NOMO-1 treated with dmso at 0.1 percent for 144 hours (cell line): ENCODE data around the gene MED13L.

Experiments used
- DNase-seq: peaks from one replicate; lab custom pipeline; 2025; ENCODE audit not compliant: unreplicated experiment; lab: John Stamatoyannopoulos, UW

Gene MED13L

DNA sequence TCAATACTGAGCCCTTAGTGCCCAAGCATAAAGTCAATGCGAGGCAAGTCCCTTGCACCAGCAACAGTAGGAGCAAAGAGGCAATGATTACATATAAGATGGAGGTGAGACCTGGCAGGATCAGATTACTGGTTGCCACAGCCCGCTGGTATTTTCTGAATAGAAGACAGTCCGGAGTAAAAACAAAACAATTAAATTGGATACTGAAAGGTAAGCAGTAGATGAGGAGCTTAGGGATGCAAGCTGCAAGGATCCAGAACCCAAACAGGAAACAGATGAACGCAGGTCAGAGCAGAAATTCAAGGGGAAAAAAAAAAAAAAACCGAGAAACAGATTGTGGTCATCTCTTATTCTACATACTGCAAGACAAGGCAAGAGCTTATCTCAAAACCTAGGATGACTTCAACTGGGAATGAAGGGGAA lies 119.6 kb downstream of the MED13L start:
- DNase-seq, result no peak

DNA sequence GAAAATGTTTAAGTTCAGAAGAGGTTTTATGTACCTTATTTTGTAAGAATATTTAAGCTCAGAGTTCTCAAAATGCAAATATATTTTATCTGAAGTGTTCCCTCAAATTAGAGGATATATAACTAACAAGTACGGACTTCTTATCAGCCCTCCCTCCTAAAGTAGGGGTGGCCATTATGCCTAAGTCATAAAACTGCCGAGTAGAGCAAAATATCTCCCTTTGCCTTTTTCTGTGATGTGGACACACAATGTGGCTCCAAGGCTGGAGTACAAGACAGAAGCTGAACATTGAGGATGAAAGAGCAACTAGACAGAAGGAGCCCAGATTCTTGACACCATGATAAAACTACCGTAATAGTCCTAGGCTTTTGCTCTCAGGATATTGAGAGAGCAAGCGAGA lies 120.9 kb downstream of the MED13L start:
- DNase-seq, result no peak

DNA sequence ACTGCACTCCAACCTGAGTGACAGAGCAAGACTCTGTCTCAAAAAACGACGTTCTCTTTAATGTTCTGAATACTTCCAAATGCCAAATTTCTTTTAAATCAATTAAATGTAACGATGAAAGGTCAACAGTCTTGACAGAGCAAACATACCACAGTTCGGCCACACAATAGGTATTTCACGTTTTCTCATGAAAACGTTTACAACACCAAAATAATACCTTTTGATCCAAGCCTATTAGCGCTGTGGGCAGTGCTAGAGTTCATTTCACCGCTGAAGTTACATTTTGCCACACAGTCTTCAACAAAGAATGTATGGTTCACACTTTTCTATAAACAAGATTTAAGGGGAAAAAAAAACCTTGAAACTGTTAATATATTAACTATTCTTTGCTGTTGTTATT lies 122.1 kb downstream of the MED13L start:
- no peak for DNase-seq

DNA sequence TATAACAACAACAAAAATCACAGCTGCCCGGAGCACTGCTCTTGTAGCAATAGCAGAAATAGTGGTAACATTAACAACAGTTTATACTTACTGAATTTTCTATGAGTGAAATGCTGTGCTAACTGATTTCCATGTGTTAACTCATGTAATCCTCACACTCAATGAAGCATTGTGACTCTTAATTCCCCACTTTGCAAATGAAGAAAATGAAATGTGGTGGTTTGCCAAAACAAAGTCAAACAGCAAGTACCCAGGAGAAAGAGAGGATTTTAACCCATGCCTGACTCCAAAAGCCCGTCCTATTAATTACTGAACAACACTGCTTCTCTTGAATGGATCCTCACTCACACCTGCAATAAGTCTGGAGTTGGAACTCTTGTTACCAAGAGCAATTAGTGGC lies 123.5 kb downstream of the MED13L start:
- no peak for DNase-seq

DNA sequence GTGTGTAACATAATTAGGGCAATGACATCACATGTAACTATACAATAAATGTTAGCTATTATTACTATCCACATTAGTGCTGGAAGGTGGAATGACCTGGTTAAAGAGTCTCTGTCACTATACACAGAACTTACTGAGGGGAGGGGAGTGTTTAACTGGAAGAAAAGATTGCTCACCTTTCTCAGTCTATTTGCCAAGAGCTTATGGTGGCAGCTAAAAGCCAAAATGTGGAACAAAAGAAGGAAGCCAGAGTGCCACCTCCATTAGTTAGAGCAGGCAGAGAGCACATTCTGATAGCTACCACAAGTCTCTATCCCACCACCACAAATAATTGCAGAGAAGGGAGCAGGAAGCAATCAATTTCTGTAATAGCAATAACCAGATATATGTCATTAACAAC lies 124.4 kb downstream of the MED13L start:
- no peak for DNase-seq

DNA sequence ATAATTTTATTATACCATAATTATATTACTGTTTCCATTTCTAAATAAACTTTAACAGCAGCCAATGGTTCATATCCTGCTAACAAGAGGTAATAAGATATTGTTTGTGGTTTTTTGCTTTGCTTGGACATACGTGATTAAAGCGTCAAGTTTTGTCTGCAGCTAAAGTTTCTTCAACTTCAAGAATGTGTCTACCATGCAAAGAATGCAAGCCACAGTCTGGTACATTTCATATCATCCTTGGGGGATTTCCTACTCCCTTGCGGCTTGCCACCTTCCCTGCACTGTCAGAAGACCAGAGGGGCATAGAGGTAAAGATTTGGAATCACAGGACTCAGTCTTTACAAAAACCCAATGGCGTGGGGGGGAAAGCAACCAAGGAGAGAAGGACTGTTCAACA lies 125.2 kb downstream of the MED13L start:
- DNase-seq, result no peak

DNA sequence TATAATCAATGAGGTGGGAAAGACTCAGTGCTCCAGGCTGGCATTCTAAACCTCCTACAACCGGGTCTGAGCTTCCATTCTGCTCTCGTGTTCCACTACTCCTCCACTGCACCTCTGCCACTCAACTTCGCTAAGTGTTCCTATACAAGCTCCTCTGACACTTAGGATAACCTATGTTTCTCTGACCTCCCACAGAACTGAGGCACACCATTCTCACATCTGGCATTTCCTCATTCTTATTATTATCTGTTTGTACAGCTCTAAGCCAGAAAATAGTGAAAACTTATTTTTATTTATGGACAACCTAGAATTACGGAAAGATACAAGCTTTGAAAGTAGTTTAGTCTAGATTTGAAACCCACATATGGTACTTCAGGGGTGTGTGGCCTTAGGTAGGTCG lies 127.0 kb downstream of the MED13L start:
- no peak for DNase-seq

DNA sequence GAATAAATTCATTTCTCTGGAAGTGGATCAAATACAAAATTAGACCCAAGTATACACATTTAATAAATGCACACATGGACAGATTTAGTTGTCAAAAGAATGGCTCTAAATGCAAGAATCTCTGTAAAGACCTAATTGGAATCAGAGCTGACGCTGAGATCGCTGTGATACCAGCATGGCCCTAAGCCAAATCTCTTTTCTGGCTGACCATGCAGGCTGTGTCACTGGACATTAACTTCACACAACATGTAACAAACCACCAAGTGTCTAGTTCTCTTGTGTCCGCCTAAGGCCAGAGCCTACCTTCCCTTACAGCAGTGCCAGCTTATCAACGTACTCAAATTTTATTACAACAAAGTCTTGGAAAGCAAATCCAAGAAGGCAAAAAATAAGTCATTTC lies 127.5 kb downstream of the MED13L start:
- no peak for DNase-seq

DNA sequence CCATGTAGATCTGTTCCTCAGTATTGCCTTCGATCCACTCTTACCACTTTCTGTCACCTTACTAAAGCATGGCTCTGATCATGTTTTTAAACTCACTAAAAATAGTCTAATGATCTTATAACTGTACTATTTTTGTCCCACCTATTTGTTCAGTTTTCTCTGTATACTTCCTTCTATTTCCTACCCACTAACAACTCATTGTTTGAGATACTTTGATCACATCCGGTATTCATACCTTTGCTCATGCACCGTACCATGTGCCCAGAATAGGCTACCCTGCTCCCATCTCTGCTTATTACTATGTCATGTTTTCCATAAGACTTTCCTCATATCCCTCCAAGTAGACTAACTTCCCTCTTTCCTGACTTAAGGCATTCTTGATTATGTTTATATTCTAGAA lies 128.6 kb downstream of the MED13L start:
- no peak for DNase-seq

DNA sequence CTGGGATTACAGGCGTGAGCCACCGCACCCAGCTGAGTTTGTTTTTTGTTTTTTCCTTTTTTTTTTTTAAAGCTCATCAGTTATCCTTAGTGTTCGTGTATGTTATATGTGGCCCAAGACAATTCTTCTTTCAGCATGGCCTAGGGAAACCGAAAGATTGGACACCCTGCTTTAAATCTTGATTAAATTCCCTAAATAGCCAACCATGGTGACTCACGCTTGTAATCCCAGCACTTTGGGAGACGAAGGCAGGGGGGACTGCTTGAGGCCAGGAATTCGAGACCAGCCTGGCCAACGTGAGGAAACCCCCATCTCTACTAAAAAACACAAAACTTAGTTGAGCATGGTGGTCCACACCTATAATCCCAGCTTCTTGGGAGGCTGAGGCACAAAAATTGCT lies 131.1 kb downstream of the MED13L start:
- DNase-seq, result no peak

DNA sequence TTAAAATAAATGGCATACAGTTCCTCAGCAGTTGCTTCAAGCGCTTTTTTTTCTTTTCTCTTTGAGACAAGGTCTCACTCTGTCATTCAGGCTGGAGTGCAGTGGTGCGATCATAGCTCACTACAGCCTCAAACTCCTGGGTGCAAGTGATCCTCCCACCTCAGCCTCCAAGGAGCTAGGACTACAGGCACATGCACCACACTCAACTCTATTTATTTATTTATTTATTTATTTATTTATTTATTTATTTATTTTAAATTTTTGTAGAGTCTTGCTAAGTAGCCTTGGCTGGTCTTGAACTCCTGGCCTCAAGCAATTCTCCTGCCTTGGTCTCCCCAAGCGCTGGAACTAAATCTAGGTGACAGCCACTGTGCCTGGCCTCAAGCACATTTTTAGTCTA lies 132.0 kb downstream of the MED13L start:
- no peak for DNase-seq

DNA sequence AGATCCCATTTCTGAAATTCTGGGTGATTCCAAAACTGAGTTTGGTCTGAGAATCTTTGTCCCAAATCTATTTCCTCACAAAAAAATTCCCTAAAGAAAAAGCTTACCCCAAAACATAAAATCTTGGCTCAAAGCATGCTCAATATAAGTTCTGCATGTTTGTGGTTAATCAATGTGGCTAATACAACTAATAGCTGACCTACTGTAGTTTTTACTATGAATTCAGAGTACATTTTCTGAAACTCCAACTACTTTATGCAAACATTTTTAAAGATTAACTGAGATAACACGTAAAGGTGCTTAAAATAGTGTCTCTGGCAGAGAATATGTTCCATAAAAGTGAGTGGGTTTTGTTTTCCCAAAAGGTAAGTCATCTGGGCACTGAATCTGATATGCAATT lies 133.1 kb downstream of the MED13L start:
- DNase-seq, result no peak

DNA sequence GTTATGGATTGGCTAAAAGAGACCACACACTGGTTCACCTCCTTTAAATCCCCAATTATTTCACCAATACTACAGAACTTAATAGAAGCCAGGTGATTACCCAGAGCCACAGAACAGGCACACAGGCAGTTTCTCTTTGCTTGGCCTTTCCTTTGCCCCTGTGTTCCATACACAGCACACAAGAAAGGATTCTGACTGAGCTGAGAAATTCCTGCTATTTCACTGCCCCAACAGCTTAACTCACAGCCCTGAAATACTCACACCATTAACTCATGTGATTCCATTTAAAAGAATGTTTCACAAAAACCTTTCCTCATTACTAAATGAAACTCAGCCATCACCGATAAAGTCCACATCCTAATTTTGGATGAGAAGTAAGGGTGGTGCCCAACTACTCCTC lies 133.6 kb downstream of the MED13L start:
- DNase-seq, result no peak

DNA sequence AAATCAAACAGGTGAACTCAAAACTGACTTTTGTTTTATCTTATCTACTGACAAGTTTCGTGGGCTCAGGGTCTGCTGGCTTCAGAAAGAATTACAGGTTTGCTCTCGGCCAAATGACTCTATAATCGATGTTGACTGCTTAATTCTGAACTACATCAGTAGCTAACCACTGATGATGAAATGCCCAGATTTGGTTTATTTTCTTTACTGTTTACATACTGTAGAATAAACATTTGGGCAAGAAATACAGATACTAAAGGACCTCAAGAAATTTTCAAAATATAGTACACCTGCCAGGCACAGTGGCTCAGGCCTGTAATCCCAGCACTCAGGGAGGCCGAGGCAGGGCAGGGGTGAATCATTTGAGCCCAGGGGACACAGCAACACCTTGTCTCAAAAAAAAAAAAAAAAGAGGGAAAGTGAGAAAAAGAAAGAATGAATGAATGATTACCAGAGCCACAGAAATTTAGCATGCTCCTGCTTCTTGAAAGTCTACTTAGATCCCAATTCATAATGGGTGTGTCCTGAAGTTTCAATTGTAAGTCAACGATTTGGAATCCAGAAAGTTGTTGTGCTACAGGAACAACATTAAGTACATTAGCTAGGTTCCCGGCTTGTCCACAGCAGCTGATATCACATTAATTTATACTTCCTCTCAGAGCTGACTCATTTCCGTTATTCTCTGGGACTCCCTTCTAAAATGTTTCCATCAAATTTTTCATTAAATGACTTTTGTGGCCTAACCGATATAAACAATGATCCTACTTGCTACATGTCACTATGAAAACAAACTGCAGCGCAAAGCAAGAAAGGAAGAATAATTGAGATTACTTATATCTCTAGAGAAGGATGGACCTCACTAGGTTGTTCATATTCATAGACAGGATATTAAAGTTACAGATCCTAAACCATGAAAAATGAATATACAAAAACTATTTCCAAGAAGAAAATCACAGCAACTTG lies 134.3 kb downstream of the MED13L start:
- no peak for DNase-seq

DNA sequence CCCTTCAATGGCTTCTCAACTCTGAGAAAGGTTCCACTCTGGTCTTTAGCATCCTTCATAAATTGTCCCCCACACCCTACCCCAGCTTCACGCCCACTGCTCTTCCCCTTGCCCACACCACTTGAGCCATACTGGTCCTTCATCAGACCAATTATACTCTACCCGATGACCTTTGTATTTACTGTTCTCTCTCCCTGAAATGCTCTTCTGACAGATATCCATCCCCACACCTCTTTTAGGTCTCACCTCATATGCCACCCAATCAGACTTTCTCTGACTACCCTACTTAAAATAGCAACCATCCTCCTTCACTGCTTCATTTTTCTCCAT lies 135.7 kb downstream of the MED13L start:
- no peak for DNase-seq

DNA sequence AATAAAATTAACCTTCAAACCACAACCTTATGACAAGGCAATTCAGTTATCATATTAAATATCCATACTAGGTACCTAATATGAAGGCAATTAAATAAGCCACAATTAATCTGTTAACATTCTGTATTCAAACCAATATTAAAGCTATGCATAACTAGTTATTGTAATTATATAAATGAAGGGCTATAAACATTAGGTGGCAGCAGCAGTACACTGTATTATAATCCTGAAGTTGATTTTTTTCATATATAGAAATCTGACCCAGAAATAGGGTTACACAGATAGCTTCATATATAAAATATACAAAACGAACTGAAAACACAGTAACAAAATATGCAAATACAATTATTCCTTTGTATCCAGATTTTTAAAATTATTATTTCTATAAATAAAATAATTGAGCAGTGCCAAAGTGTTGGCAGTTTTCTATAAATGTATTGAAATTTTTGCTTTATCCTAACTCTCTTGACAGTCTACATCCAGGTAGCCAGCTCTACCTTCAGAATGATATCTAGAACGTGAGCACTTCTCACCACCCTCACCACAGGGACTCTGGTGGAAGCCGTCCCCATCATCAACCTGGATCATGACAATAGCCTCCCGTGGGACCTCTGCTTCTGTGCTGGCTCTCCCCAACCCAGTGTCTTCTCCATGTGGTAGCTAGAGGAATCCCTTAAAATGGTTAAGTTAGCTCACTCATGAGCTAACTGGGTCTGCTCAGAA lies 136.2 kb downstream of the MED13L start:
- no peak for DNase-seq

DNA sequence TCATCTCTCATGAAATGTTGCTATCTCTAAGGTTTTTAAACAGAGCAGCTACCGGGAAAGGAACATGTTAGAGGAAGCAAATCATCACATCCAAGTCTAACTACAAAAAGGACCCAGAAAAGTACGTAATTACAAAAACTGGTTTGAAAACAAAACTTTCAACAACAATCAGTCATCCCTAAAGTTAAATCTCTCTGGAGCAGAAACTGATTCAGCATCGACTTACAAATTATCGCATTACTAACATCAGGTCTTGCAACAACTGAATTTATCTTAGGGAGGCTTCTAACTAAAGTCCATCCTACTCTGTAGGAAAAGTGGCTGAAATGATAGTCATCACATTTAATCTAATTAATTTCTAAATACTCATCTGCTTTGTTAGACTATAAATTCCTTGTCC lies 137.0 kb downstream of the MED13L start:
- no peak for DNase-seq

DNA sequence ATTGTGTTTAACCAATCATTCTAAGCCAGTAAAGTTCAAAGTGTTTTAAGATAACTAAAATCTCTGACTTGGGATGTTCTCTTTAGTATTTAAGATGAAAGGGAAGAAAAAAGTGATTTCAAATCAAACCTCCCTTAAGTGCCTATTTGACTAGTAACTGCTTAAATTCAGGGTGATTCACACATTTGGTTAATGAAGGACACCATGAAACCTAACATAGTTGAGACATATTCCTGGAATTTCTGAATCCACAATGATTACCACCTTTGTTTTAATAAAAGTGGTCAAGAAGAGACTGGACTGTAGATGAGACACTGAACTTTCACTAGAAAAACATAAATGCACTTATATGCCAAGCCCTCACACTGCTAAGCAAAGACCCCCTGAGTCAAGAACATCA lies 138.7 kb downstream of the MED13L start:
- DNase-seq, result no peak

DNA sequence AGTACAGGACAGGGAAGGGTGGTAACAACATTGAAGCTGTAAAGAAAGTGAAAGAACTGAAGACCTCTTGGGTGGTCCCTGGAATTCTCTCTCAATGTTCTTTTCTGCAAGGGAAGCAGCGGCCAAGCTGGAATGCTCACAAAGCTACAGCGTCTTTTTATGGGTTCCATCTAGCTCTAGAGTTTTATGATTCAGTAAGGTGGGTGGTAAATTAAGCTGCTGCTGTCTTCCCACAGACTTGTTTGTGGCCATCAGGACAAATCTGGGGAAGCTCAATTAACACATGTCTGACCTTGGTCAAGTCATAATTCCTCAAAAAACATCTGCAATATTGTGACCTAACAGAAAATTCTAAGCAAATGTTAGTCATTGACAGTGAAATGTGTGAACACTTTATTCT lies 139.1 kb downstream of the MED13L start:
- no peak for DNase-seq

DNA sequence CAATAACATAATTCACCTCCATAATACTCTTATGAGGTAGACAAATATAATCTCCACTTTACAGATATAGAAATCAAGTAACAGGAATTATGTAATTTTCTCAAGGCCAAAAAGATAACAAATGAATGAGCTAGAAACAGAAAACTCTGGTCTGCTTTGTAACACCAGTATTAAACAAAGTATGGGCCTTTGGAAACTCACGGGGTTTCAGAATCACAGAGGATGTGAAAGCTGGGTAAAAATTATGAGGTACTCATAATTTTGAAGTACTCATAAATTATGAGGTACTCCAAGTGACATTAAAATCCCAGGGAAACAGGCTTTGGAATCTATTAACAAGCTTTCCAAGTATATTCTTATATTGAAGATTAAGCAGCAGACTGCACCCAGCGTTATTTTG lies 140.2 kb downstream of the MED13L start:
- DNase-seq, result no peak

DNA sequence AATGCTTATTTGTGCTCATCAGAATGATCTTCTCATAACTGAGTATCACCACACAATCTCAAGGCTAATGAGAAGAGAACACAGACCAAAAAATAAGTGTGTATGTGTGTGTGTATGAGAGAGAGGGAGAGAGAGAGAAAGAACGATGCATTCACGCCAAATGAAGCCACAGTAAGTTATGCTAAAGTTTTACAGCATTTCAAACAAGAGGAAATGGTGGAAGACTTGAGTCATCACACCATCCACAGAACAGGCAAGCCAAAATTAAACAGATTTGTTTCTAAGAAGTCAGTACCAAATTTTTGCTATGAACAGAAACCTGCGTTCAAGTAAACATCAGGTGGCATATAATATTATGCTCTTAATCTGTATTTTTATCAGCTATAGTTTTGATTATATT lies 141.2 kb downstream of the MED13L start:
- DNase-seq, result no peak

DNA sequence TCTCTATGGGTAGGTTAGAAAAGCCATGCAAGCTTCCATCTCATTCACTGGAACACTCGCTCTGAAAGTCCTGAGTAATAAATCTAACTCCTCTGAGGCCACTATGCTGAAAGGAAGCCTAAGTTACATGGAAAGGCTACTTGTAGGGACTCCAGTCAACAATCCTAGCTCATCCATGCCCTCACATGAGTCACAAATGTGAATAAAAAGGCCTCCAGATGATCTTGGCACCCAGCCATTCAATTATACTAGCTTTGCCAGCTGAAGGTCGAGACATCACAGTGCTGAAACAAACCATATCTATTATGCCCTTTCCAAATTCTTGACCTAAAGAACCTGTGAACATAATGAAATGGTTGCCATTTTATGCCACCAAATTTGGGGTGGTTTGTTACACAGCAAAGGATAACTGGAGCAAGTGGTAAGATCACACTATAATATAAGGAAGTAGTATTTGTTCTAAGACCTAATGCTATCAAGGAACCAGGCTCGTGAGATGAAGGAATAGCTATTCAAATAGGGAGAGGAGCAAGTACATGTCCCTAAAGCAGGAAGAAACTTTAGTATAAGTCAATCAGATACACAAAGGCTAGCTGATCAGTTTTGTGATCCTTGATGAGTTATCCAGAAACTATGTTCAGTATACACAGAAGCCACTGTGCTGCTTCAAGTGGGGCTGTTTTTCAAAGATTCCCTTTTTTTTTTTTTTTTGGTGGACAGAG lies 142.1 kb downstream of the MED13L start:
- DNase-seq, result no peak
